ENCODE results near the gene RANBP17.

RANBP17 gene

DNA sequence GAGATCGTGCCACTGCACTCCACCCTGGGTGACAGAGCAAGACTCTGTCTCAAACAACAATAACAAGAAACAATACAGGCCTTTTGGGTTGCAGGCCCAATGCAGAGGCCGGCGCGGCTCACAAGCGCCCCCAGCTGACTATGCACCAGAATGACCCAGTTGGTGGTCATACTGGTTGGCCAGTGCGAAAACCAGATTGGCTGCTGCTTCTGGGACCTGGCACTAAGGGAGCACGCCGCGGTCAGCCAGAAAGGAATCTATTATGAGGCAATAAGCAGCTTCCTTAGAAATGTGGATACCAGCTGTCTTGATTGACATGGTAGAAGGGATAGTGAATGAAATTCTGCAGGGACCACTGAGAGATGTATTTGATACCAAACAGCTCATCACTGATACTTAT, 35.0 kb downstream of the RANBP17 start:
- Histone ChIP-seq H3K9me3 (ENCODE audit: insufficient read depth, low read length) (no peaks in the 10 kb centered on the region), H2AFZ (ENCODE audit: low read depth, low read length) (no peak overlapping the region), H3K4me2 (ENCODE audit: low read length) (no peak overlapping the region), H3K9ac (ENCODE audit: low read length) (no peak overlapping the region), H3K79me2 (ENCODE audit: low read length) (no peaks in the 10 kb centered on the region), H3K4me1 (ENCODE audit: low read length) (no peaks in the 10 kb centered on the region), H3K27ac (ENCODE audit: low read length) (no peak overlapping the region), H3K4me3 (ENCODE audit: low read length) (no peak overlapping the region), H3K27me3 (ENCODE audit: low read depth, low read length) (peaks cover 5% of the 10 kb centered on the region; the same call in 1 of the 2 replicates), H4K20me1 (ENCODE audit: insufficient read depth, low read length) (no peaks in the 10 kb centered on the region), H3K36me3 (replicated peaks; ENCODE audit: low read depth, low read length) (no peaks in the 10 kb centered on the region)
- TF ChIP-seq, protein P1, sequence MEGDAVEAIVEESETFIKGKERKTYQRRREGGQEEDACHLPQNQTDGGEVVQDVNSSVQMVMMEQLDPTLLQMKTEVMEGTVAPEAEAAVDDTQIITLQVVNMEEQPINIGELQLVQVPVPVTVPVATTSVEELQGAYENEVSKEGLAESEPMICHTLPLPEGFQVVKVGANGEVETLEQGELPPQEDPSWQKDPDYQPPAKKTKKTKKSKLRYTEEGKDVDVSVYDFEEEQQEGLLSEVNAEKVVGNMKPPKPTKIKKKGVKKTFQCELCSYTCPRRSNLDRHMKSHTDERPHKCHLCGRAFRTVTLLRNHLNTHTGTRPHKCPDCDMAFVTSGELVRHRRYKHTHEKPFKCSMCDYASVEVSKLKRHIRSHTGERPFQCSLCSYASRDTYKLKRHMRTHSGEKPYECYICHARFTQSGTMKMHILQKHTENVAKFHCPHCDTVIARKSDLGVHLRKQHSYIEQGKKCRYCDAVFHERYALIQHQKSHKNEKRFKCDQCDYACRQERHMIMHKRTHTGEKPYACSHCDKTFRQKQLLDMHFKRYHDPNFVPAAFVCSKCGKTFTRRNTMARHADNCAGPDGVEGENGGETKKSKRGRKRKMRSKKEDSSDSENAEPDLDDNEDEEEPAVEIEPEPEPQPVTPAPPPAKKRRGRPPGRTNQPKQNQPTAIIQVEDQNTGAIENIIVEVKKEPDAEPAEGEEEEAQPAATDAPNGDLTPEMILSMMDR (IDR thresholded peaks at IDR 0.05; ENCODE audit: low read depth, low read length), result peak; percentile 31
- no peak for TF ChIP-seq EZH2phosphoT487 (IDR thresholded peaks at IDR 0.05; ENCODE audit: low read depth)

DNA sequence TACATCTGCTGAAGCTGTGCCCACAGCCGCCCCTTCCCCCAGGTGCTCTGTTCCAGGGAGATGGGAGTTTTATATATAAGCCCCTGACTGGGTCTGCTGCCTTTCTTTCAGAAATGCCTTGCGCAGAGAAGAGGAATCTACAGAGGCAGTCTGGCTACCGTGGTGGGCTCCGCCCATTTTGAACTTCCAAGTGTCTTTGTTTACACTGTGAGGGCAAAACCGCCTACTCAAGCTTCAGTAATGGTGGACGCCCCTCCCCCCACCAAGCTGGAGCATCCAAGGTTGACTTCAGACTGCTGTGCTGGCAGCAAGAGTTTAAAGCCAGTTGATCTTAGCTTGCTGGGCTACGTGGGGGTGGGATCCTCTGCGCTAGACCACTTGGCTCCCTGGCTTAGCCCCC, 41.3 kb downstream of the RANBP17 start:
- Histone ChIP-seq H2AFZ (ENCODE audit: low read depth, low read length) (no peak overlapping the region), H3K79me2 (ENCODE audit: low read length) (no peaks in the 10 kb centered on the region), H3K9ac (ENCODE audit: low read length) (no peak overlapping the region), H3K36me3 (replicated peaks; ENCODE audit: low read depth, low read length) (no peaks in the 10 kb centered on the region), H3K4me2 (ENCODE audit: low read length) (no peak overlapping the region), H3K27me3 (ENCODE audit: low read depth, low read length) (peaks cover 27% of the 10 kb centered on the region), H3K4me3 (ENCODE audit: low read length) (no peak overlapping the region), H4K20me1 (ENCODE audit: insufficient read depth, low read length) (no peaks in the 10 kb centered on the region), H3K27ac (ENCODE audit: low read length) (no peak overlapping the region), H3K4me1 (ENCODE audit: low read length) (peaks cover 12% of the 10 kb centered on the region), H3K9me3 (ENCODE audit: insufficient read depth, low read length) (no peaks in the 10 kb centered on the region)
- no peak for TF ChIP-seq EZH2phosphoT487 (IDR thresholded peaks at IDR 0.05; ENCODE audit: low read depth)
- TF ChIP-seq, protein P1 (IDR thresholded peaks at IDR 0.05; ENCODE audit: low read depth, low read length), result no peak

DNA sequence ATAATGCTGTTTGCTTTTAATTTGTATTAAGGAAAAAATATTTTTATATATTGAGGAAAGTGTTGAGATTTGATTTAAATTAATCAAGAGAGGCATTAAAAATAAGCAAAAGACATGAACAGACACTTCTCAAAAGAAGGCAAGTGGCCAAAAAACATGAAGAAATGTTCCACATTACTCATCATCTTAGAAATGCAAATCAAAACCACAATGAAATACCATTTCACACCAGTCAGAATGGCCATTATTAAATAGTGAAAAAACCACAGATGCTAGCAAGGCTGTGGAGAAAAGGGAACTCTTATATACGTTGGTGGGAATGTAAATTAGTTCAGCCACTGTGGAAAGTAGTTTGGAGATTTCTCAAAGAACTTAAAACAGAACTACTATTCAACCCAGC, 45.9 kb downstream of the RANBP17 start:
- Histone ChIP-seq H3K9me3 (ENCODE audit: insufficient read depth, low read length) (no peaks in the 10 kb centered on the region), H3K4me1 (ENCODE audit: low read length) (peaks cover 12% of the 10 kb centered on the region), H4K20me1 (ENCODE audit: insufficient read depth, low read length) (no peaks in the 10 kb centered on the region), H3K9ac (ENCODE audit: low read length) (no peak overlapping the region), H3K27ac (ENCODE audit: low read length) (no peak overlapping the region), H3K4me3 (ENCODE audit: low read length) (no peak overlapping the region), H3K36me3 (replicated peaks; ENCODE audit: low read depth, low read length) (no peaks in the 10 kb centered on the region), H3K4me2 (ENCODE audit: low read length) (no peak overlapping the region), H2AFZ (ENCODE audit: low read depth, low read length) (no peak overlapping the region), H3K79me2 (ENCODE audit: low read length) (no peaks in the 10 kb centered on the region), H3K27me3 (ENCODE audit: low read depth, low read length) (peaks cover 47% of the 10 kb centered on the region)
- TF ChIP-seq, protein P1 (IDR thresholded peaks at IDR 0.05; ENCODE audit: low read depth, low read length), result no peak
- no peak for TF ChIP-seq EZH2phosphoT487 (IDR thresholded peaks at IDR 0.05; ENCODE audit: low read depth)

DNA sequence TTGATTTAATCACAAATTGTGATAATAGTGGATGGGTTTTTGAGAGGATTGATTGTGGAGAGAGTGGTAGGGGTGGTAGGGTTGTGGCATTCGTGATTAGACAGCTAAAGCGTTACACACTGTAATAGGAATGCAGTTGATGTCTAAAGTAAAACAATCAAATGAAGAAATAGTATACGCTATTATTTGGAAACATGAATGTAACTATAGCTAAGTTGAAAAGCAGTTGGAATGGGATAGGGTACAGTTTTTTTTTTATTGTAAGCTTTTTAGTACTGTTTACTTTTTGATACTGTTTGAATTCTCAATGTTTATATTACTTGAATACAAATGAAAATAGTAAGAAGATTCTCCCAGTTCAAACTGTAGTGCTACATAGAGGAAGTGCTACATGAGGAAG, 51.8 kb downstream of the RANBP17 start:
- H3K4me2 ChIP-seq (ENCODE audit: low read length), result no peak overlapping the region
- no peak overlapping the region for H3K9ac ChIP-seq (ENCODE audit: low read length)
- no peaks in the 10 kb centered on the region for H3K36me3 ChIP-seq (replicated peaks; ENCODE audit: low read depth, low read length)
- no peaks in the 10 kb centered on the region for H3K9me3 ChIP-seq (ENCODE audit: insufficient read depth, low read length)
- no peaks in the 10 kb centered on the region for H3K4me1 ChIP-seq (ENCODE audit: low read length)
- H3K27ac ChIP-seq (ENCODE audit: low read length), result no peak overlapping the region
- H3K79me2 ChIP-seq (ENCODE audit: low read length), result no peaks in the 10 kb centered on the region
- H2AFZ ChIP-seq (ENCODE audit: low read depth, low read length), result no peak overlapping the region
- no peak for TF ChIP-seq EZH2phosphoT487 (IDR thresholded peaks at IDR 0.05; ENCODE audit: low read depth)
- TF ChIP-seq, protein P1 (IDR thresholded peaks at IDR 0.05; ENCODE audit: low read depth, low read length), result no peak
- H3K4me3 ChIP-seq (ENCODE audit: low read length), result no peak overlapping the region
- no peaks in the 10 kb centered on the region for H4K20me1 ChIP-seq (ENCODE audit: insufficient read depth, low read length)
- peaks cover 35% of the 10 kb centered on the region for H3K27me3 ChIP-seq (ENCODE audit: low read depth, low read length)

Data from OCI-LY3 (cell line).